ENCODE measurements around the gene QPCT.
"Not testable (repeated sequence)": the region's sequence is repeated elsewhere in the genome, so short reads cannot be mapped to it uniquely, and the experiment has no call there.

The QPCT gene

GRCh38 chr2:37361994-37362698 lies 17.7 kb downstream of the QPCT start:
- no peak for DNase-seq

GRCh38 chr2:37364351-37364750 lies 19.9 kb downstream of the QPCT start:
- no peak for DNase-seq

GRCh38 chr2:37365669-37366068 lies 21.2 kb downstream of the QPCT start:
- no peak for DNase-seq

GRCh38 chr2:37366773-37367172 lies 22.3 kb downstream of the QPCT start:
- no peak for DNase-seq

GRCh38 chr2:37367310-37367709 lies 22.9 kb downstream of the QPCT start:
- no peak for DNase-seq

- no peak for DNase-seq
Measured at GRCh38 chr2:37367984-37368383, 23.6 kb downstream of the QPCT start.

GRCh38 chr2:37370666-37371065 lies 26.2 kb downstream of the QPCT start:
- no peak for DNase-seq

GRCh38 chr2:37372000-37372399 lies 27.6 kb downstream of the QPCT start:
- no peak for DNase-seq

GRCh38 chr2:37375741-37376288 lies 31.4 kb downstream of the QPCT start:
- DNase-seq: no peak

- DNase-seq: no peak
Measured at GRCh38 chr2:37376421-37377186, 32.2 kb downstream of the QPCT start.

GRCh38 chr2:37377187-37377532 lies 32.7 kb downstream of the QPCT start:
- no peak for DNase-seq

- no peak for DNase-seq
Measured at GRCh38 chr2:37378411-37378810, 34.0 kb downstream of the QPCT start.

GRCh38 chr2:37379881-37380296 lies 35.5 kb downstream of the QPCT start:
- DNase-seq: no peak

GRCh38 chr2:37380787-37381186 lies 36.4 kb downstream of the QPCT start:
- not testable (repeated sequence) for DNase-seq

- DNase-seq: not testable (repeated sequence)
Measured at GRCh38 chr2:37384261-37384660, 39.8 kb downstream of the QPCT start.

GRCh38 chr2:37387148-37387835 lies 42.9 kb downstream of the QPCT start:
- DNase-seq: no peak

GRCh38 chr2:37388074-37388473 lies 43.6 kb downstream of the QPCT start:
- DNase-seq: no peak

GRCh38 chr2:37389395-37389794 lies 45.0 kb downstream of the QPCT start:
- DNase-seq: no peak

- DNase-seq: no peak
Measured at GRCh38 chr2:37389989-37390765, 45.7 kb downstream of the QPCT start.

GRCh38 chr2:37390777-37391176 lies 46.3 kb downstream of the QPCT start:
- no peak for DNase-seq

- DNase-seq: no peak
Measured at GRCh38 chr2:37391711-37392110, 47.3 kb downstream of the QPCT start.

GRCh38 chr2:37392428-37392827 lies 48.0 kb downstream of the QPCT start:
- no peak for DNase-seq

- no peak for DNase-seq
Measured at GRCh38 chr2:37394263-37394662, 49.8 kb downstream of the QPCT start.

All from NCI-H748 treated with DMSO at 0.1 percent for 48 hours (cell line).